ENCODE data around the gene TGFBR1.
"Not testable (repeated sequence)": the region's sequence is repeated elsewhere in the genome, so short reads cannot be mapped to it uniquely, and the experiment has no call there.

TGFBR1 gene

DNA sequence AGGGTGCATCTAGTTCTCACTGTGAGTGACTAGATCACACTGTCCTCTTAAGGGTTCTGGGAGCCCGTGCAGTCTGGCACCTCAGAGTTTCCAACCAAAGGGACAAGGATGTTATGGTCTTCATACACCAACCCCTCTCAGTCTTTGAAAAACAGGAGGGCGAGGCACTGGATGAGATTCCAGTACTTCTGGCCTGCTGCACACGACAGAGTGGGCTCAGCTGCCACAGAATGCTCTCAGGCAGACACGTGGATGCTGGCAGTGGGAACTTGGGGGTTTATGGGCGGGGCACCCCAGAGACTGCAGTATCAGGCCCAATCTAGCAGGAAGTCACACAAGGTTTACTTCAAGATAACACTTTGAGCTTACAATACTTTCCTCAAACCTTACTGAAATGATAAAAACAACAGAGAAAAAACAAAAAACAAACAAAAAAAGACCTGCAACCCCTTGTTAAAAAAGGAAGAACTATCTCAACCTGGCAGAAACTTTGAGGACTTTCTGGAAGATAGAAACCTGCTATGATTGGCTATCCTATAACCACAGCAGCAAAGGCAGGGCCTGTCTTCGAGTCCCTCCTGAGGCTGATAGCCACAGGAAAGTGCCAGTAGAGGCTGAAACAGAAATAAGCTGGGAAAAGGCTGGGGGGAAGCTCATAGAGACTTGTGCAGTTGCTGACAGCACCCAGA is 28.3 kb upstream of the TGFBR1 start:
- no peak for DNase-seq

- no peak for DNase-seq
Observed at GRCh38 chr9:99078717-99079116, 26.2 kb upstream of the TGFBR1 start.

DNA sequence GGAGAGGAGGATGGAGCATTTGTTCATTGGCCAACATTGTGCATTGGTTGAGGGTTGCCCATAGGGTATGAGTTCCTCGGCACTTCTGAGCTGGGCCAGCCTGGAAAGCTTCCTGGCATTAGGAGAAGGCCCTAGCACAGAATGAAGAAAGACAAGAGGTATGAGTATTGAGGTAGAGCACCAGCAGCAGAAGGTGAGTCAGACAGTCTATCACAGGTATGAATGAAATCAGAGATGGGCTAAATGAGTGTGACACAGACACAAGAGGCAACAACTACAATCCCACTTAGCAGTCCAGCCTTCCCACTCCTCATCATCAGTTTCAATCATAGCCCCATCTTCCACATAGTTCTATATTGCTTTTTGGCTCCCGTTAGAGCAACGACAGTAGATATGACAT is 25.4 kb upstream of the TGFBR1 start:
- DNase-seq = no peak

DNA sequence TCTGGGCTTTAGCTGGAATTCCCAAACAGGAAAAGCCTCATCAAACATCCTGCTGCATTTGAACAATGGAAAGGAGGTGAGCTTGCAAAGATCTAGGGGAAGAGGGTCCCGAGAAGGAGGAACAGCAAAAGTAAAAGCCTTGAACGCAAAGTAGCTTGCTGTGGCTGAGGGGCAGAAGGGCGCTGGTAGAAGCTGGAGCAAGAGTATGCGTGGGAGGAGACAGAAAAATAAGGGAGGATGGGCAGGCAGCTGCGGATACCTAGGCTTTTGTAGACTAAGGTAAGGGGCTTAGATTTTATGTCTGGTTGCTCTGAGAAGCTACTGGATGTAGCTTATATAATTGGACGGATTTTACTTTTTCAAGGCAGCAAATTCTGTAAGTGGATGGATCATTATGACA is 21.9 kb upstream of the TGFBR1 start:
- DNase-seq = no peak

DNA sequence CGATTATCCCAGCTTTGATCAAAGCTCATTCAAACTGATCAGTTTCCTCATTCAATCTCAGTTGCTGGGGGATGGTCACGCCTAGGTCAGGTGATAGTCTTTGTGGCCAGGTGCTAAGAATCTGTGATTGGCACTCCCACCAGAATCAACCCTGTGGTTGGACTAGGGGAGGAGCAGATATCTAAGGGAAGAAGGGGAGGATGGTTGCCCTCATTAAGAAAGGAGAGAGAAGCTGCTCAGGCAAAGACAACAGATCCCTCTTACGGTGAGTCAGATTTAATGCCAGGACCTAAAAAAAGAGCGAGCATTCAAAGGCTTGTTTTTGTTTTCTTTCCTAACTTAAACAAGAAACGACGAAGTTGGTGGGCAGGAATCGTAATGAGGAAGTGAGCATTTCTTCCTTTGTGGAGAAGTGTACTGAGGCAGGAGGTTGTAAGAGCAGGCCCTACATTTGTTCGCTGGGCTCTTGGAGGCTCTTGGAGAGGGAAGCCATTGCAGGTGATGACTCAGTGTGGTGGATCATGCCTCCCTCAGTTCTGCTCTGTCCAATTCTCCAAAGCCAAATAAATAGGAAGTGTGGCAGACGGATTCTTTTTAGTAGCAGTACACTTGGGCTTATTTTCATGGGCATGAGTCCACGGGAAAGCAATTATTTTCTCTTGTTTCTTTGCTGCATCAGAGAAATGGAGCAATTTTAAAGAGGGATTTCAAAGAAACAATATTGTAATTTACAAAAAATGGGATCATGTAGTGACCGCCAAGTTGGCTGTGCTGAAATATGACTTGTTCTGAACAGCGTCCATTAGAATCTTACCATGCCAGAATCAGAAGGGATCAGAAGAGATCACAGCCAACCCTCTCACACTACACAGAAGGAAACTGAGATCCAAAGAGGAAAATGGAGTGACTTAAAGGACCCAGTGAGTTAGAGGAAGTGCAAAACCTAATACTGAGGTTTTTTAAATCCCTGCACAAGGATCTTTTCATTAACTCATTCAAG is 18.7 kb upstream of the TGFBR1 start:
- no peak for DNase-seq

- DNase-seq = no peak
Observed at GRCh38 chr9:99087462-99087861, 17.5 kb upstream of the TGFBR1 start.

- DNase-seq = no peak
Observed at GRCh38 chr9:99090336-99091130, 14.4 kb upstream of the TGFBR1 start.

DNA sequence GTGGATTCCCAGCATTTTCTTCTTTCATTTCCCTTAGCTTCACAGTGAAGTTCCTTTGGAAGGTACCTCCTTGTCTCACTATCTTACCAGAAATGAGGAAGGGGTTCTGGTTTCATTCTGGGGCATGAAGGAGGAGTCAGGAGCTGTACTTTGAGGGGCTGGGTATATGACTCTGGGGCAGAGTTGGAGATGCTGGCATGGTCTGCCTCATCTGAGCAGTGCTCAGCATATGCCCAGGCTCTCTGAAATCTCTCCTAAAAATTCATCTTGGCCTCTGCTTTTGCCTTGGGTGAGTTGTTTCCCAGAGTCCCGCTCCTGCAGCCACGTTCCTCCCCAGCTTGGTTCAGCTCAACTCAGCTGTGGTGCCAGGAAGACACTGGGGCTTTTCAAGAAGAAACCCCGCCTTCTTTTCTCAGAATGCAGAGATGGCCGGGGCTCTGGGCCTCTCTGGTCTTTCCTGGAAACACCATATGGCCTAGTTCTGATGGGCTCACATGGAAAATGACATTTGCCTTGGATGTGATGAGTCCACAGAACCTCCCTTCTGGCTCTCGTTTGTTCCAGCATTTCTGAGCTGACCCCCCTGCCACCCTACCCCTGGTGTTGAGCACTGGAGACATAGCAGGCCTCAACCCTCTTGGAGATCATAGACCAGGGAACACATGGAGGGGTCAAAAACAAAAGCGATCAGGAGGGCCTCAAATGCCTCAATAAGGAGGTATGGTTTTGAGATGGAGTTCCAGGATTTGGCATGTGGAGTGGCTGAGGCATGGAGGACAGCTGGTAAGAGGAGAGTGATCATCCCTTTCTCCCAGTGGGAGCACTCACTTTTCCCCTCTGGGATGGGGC is 12.0 kb upstream of the TGFBR1 start:
- no peak for DNase-seq

- no peak for DNase-seq
Observed at GRCh38 chr9:99093492-99093791, 11.5 kb upstream of the TGFBR1 start.

DNA sequence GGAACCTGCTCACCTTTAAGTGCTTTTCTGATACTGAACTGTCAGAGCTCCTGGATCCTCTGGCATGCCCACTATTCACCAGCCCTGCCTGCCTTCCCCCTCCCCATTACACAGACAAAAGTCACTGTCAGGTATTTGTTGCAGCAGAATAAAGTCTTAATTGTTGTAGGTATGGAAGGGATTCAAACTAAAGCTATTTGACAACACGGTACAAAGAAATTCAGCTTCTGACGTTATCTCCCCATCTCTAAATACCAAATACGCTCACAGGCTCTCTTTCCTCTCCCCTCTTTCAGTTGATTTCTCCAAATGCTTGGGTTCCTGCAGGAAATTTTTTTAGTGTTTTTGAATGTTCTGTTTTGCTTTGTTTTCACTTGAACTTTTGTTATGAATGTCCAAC is 9.3 kb upstream of the TGFBR1 start:
- no peak for DNase-seq

GRCh38 chr9:99096409-99096808 is 8.5 kb upstream of the TGFBR1 start:
- no peak for DNase-seq

GRCh38 chr9:99099806-99100585 is 4.9 kb upstream of the TGFBR1 start:
- DNase-seq = not testable (repeated sequence)

DNA sequence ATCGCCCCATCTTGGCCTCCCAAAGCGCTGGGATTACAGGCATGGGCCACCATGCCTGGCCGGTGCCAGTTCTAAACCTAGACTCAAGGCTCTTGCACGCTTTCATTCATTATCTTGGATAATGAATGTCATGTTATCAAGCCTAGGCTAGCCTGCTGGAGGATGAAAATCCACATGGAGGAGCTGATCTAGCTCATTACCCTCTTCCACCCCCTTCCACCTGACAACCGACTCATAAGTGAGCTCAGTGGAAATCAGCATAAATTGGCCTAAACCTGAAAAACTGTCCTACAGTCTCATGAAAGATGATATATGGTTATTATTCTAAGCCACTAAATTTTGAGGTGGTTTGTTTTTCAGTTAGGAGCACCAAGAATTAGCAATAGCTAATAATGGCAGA is 3.6 kb upstream of the TGFBR1 start:
- no peak for DNase-seq

DNA sequence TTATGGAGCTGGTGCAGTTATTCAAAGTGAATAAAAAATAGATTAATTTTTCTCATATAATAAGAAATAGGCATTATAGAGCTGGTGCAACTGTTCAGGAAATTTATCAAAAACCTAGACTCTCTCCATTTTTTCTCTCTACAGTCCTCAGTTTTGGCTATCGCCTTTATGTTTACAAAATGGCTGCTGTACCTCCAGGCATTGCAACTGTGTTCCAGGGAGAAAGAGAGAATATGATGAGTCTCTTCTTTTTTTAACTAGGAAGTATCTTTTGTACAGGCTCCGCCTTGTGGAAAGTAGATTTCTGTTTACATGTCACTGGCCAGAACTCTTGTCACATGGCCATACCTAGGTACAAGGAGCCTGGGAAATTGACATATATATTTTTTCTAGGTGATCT is 3.1 kb upstream of the TGFBR1 start:
- no peak for DNase-seq

GRCh38 chr9:99103054-99103895 is 1.6 kb upstream of the TGFBR1 start:
- DNase-seq = no peak

GRCh38 chr9:99103901-99104458 is 933 bp upstream of the TGFBR1 start:
- DNase-seq = no peak

GRCh38 chr9:99105152-99106043 is 485 bp downstream of the TGFBR1 start:
- peak; percentile 37 for DNase-seq

- DNase-seq = no peak
Observed at GRCh38 chr9:99106044-99106375, 1.1 kb downstream of the TGFBR1 start.

DNA sequence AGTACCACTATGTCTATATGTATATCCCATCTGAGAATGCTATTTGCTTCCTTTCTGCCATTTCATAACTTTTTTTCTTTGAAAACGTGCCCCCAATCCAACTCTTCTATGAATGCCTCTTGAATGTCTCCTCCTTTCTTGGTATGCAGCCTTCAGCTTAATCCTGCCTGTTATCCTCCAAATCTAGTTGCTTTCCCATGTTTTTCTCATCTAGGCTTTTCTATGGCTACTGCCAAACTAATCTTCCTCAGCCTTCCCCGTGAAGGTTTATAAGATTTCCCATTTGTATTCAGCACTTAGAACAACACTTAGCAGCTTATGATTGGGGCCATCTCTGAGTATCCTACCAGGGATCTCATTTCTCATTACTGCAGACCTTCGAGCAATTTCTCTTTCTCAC is 2.5 kb downstream of the TGFBR1 start:
- no peak for DNase-seq

DNA sequence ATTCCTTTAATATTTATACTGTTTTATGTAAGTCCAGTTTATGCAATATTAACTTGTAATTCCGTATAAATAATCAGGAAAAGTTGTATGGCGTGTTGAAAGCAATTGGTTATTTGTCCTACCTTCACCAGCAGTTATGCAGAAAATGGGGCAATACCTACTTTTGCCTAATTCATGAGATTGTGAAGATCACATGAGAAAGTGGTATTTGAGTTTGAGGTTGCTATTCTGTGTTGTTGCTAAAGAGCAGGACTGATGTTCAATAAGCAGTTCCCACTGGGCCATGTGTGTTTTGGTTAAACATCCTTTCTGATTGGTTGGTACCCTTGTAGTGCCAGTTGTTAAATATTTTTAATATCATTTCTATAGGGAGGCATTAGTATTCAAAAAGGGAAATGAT is 3.2 kb downstream of the TGFBR1 start:
- DNase-seq = no peak
